NCI-H460 (cell line): ENCODE data around the gene MTPN. TPM values are rescaled to one million over a fixed set of nuclear protein-coding genes. Genes with fewer than 3 reads are reported as not detected.

Experiments
- DNase-seq: peaks from one replicate; pipeline ENCODE4 v3.0.0-alpha.2; 2016; ENCODE audit warnings: low read depth; ENCODE audit errors: extremely low read depth
- total RNA-seq: library from RNA; depleted of rRNA; stranded (reverse); fragments of >200 nt; shearing (Covaris generic); gene quantifications from 2 replicates; pipeline ENCODE4 v1.2.3, GENCODE V29; 2014

MTPN gene
- total RNA-seq, 1 experiment from 2014 or later = 176 TPM

DNA sequence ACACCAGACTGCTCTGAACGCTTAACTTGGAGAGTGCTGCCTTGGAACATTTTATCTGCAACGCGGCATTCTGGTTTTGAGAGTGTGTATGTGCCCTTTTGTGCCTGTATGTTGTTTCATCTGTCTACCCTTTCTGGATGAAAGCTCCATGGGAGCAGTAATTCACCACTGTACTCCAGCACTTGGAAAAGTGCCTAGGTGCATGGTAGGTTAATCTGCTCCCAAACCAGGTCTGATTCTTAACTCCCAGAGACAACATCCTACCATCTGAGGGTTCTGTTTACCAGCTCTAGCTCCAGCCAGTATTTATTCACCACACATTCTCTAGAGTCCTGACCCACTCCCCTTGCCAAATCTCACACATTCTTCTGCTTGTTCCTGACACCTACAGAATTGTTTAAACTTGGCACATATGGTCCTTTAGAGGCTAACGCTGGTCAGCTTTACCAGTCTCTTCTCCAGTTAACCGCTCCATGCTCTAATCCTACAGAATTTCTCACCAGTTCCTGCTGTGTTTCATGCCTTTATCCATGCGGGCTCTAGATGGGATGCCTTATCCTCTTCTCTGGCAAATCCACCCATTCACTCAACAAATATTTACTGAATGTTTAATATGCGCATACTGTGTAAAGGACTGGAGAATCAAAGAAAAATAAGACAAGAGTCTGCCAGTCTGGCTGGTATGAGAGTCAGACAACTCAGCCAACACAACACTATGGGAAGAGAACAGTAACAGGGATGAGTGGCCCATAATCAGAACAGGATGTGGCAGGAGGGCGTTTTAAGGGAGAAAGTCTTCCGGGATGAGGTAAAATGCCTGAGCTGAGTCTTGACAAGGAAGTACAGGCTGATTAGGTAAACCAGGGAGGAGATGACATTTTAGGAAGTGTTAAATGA, 46.3 kb downstream of the MTPN start:
- DNase-seq = no peak

DNA sequence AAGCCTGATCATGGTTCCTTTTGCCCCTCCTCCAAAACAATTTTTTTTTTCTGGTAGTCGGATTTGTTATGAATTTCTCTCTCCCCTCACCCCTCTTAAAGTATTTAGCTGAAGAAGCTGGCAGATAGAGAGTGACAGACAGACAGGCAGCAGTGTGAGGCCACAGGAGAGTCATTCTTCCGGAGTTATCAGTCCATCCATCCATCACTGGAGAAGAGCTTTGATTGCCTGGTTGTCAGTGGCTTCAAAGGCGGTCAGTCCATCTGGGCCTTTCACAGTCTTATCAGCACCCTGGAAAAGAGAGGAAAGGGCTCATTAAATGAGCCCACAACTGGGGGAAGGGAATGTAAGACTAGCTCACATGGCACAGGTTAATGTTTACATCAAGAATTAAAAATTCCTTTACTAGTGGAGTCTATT, 47.4 kb downstream of the MTPN start:
- no peak for DNase-seq

DNA sequence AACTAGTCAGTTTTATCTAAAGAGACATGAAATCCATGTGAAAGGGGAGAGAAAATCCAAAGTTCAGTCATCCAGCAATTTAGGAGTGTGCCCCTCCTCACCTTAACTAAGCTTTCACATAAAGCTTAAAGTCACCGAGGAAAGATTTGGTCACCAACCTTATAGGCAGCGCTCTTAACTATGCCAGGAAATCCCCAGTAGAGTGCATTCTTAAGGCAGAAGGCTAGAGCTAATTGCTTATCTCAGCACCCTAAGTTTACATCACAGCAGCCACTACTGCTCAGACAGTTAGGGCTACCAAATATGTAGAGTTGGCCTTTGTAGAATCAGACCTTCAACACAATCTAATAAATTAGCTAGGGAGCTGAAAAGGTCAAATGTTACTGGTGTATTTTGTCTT, 47.9 kb downstream of the MTPN start:
- DNase-seq = no peak

DNA sequence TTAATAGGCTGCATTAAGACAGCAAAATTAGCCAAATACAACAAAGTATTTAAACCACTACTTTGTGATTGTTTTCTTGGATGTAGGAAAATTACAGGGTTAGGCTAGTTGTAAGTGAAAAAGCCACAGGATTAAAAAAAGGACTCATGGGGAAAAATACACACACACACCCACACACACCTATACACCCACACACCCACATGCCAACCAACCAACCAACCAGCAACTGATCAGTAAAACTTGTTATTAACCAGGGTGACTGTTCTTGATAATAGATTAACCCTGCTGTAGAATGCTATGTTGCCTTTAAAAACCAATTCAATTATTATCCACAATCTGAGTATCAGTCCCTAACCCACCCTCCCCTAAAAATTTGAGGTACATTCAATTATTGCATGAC, 49.0 kb downstream of the MTPN start:
- no peak for DNase-seq

DNA sequence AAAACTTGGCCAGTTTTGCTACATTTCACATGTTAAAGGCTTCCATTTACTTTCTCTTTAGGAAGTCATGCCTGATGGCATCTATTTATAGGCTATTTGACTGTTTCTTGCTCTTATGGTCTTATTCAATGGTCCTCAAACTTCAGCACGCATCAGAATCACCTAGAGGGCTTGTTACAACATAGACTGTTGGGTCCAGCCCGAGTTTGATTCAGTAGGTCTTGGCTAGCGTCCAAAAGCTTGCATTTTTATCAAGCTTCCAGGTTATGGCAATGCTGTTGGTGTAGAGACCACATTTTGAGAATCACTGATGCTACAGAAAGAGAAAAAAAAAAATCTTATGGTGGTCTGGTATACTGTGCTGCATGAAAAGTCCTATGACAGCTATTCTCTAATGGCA, 51.9 kb downstream of the MTPN start:
- DNase-seq = no peak

DNA sequence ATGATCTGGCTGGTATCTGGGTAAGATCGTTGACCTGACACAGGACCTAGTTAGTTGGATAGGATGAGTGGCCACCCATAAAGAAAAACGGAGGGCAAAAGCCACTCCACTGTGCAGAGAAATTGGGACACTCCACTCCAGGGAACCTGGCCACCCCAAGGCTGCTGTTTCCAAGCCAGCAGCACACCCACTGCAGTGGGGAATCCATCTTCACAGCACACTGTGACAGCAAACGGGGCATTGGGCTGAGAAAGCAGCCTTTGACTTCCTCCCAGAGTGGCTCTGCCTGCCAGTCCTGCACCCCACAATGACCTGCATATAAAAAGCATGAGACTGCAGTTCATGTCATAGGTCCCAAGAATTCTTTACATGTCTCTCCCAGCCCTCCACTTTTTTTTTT, 52.9 kb downstream of the MTPN start:
- DNase-seq = no peak

DNA sequence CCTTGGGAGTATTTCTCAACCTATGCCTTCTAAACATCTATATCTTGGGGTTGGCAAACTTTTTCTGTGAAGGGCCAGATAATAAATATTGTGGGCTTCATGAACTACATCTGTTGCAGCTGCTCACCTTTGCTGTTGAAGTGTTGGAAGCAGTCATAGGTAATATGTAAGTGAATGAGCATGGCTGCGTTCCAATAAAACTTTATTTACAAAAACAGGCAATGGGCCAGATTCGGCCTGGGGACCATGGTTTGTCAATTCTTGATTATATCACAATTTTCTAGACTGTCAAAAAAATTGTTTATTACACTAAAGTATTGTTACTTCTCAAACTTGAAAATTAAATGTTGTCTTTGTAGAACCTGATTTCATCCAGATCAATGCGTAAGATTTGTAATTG, 54.9 kb downstream of the MTPN start:
- DNase-seq = no peak

DNA sequence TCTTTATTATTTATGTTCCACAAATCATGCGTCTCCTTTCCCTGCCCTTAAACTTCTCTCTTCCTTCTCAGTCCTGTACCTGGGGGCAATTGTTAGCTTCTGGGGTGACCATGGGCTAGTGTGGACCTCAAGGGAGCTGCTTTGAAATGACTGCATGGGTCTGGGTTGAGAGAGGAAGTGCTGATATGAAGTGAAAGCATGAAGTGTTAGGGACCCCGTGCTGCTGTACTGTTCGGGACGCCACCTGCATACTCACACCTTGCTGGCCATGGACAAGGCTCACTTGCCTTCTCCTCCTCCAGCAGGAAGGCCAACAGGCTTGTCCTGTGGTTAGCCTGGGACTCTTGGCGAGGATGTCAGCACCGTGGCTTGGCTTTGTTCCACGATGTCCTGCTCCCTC, 56.7 kb downstream of the MTPN start:
- no peak for DNase-seq

DNA sequence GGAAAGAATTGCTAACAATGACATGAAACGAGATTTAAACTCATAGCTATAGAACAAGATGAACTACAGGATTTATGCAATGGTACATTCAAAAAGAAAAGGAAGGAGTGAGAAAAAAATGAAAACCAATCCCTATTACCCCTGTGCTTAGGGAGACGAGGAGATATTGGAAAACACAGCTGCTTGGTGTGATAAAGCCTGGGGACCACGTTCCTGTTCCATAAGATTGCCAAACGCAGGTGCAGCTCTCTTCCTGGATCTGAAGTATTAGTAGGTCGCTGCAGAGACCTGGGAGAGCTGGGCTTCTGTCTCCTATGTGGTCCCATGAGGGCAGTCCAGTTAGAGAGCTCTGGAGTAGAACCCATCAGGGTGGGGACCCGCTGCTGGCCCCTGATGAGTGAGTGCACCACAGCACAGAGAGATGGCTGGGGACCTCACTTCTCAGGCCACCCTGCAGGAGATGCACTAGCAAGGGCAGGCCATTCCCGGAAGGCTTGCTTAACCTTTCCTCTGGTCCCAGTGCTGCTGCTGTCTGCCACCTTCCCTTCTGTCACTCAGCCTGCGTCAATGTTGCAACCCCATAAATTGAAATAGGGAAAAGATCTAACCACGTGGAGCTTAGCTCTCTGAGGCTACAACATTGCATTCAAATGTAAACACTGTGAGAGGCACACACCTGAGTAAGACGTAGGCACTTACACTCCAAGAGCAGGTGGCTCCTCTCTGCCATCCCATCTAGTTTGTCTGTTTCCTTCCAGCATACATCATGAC, 57.9 kb downstream of the MTPN start:
- no peak for DNase-seq

DNA sequence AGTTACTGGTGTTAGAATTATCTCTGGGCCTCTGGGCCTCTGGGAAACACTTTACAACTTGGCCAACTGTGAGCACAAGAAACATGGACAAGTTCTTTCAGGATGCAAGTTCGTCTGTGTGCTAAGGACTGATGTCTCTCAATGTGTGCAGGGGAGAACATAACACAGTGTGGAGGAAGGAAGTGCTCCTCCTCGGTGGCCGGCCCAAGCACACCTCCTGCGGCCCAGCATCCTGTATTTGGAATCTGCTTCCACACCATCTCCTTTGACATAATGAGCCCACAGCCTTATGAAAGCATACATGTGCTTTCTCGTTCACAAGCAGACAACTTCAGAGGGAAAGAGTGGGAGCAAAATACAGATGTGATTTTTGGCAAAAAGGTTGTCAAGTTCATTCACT, 59.0 kb downstream of the MTPN start:
- DNase-seq = no peak

DNA sequence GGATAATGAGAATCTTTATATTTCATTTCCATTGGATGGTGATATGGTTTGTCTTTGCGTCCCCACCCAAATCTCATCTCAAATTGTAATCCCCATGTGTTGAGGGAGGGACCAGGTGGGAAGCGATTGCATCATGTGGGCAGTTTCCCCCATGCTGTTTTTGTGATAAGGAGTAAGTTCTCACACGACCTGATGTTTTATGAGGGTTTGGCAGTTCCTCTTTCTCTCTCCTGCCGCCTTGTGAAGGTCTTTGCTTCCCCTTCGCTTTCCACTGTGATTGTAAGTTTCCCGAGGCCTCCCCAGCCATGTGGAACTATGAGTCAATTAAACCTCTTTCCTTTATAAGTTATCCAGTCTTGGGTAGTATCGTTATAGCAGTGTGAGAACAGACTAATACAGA, 59.4 kb downstream of the MTPN start:
- no peak for DNase-seq

DNA sequence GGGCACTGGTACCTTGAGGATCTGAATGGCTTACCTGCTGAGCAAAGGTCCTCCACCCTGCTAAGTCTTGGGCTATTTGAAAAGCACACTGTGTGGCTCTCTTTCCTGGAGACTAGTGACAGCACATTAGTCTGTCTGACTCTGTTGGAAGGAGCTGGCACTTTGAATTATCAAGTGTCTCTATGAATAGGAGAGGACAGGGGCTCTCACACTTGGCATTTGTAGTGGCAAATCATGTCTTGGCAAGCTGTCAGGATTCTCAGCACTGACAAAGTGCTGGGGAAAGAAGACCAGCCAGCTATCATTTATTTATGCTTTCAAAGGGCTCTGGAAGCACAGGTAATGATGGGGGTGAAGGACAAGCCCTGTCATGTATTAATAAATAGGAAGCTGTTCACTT, 62.8 kb downstream of the MTPN start:
- DNase-seq = no peak

DNA sequence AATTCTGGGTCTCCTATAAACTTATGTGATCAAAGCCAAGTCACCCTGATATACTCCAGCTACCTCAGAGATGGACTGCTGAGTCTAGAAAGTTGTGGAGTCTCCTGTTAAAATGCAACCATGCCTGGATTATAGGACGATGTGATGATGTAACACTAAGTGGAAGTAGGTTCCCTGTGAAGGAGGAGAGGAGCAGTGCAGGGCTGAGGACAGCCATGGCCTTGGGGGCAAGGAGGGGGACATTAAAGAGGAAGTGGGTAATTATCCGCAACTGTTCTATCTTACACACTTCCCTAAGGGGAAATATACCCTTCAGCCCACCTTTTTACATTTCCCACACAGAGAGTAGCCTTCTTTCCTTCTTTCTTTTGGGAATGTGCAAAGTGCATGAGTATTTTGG, 63.8 kb downstream of the MTPN start:
- no peak for DNase-seq

DNA sequence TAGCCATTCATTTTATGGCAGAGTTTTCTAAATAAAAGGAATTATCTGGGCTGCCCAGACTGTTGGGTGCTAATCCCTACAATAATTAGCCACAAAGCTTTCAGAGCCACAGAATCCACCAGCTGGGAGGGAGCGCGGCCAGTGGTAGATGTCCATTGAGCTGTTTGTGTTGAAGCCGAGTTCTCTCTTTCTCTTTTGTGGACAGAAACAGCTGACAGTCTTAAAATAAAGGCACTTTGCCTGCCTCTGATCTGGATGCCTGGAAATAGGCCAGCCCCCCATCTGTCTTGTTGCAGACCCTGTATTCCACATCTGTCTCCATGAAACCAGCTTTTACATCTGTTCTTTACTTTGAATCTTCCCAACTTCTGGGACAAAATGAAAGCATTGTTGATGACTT, 66.1 kb downstream of the MTPN start:
- no peak for DNase-seq

DNA sequence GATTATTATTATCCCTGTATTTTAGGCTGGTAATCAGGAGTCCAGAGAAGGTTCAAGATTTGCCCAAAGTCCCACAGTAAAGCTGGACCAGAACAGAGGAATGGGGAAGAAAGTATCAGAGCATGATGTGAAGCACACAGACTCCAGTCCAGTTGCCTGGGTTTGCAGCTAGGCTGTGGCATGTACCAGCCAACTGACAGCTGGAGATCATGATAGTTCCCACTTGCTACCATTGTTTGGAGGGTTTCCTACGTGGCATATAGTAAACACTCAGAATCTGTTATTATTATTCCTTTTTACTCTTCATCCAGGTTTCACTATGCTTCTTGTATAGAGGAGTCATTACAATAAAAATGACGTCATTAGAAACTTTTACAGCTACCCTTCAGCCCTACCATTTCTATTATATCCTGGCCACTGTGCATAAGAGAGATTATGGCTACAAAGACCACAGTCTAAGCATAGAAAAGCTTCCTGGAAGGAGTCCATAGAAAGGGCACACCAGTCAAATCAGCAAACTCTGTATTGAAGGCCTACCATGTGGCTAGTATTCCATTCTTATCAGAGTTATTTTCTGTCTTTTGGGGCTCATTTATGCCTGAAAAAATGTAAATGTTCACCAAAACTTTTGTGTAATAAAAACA, 66.6 kb downstream of the MTPN start:
- no peak for DNase-seq

DNA sequence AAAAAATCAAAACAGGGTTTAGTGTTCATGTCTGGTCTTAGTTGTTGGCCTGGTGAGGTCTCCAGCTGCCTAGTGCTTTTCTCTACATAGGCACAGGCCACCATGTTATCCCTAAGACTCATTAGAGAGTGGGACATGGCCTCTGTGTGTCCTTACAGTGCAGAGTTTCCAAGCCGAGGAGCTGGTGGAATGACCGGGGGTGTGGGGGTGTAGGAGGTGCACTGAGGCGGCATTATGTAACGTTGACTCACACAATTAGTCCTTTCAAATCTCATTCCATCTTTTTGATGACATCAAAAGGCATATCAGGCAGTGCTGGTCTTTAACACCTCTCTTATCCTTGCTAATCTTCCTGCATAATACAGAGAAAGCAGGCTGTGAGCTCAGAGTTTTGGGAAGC, 71.3 kb downstream of the MTPN start:
- DNase-seq = no peak

DNA sequence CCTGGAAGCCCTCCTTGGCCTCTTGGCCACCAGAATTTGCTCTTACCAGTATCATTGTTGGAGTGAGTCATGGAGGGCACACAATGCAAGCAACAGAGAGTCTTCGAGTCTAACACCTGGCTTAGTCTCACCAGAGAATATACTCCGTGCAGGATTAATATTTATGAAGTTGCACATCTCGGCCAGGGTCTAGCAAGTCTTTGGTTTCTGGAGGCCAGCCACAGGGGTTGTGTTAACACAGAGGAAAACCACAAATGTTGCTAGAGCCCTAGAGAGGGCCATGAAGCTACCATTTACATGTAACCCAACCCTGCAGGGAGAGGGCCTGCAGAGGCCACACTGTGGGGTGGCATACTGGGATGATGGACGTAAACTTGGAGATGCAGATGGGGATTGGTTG, 71.8 kb downstream of the MTPN start:
- DNase-seq = no peak

DNA sequence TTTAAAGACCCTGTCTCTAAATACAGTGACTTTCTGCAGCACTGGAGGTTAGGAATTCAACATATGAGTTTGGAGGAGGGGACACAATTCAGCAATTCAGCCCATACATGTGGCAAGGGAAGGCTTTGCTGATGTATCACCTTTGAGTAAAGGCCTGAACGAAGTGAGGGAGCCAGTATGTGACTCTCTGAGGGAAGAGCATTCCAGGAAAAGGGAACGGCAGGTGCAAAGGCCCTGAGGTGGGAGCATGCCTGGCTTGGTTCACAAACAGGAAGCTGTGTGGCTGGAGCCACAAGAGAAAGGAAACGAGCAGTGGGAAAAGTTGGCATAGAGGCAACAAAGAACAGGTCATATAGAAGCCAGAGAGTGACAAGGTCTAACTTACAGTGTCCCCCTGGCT, 72.9 kb downstream of the MTPN start:
- no peak for DNase-seq

DNA sequence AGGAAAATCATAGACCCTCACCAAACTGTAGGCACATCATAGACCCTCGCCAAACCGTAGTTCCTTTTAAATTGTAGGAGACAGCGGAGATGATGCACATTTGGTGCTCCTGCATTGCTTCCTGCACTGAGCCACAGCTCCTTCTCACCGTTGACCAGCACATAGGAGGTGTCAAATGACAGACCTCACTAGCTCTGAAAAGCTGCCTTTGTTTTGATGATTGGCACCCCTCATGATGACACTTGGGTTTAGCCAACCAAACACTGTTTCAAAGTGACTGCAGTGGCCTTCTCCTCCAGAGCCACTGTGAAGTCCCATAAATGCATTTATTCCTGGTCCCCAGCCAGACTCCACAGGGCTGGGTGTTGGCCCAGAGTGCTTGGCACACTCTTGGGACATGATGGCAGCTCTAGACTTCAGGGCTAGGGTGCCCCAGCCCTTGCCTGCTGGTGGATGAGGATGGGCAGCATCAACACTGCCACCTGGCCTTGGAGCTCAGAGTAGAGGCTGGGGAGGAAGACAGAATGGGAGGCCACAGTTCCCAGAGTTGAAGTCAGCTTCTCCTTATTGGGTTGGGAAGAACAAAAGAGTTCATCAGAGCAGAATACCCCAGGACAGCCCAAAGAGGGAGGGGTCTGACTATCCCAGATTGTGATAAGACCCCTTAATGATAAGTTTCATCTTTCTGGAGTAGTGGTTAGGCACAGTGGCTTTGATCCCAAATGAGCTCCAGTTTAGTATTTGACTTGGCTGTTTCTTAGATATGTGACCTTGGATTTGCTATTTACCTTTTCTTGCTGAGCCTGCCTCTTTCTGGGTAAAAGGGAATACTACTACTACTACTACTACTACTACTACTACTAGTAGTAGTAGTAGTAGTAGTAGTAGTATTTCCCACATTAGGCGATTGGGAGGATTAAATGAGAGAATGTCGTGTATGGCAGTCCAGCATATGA, 75.3 kb downstream of the MTPN start:
- DNase-seq = no peak

DNA sequence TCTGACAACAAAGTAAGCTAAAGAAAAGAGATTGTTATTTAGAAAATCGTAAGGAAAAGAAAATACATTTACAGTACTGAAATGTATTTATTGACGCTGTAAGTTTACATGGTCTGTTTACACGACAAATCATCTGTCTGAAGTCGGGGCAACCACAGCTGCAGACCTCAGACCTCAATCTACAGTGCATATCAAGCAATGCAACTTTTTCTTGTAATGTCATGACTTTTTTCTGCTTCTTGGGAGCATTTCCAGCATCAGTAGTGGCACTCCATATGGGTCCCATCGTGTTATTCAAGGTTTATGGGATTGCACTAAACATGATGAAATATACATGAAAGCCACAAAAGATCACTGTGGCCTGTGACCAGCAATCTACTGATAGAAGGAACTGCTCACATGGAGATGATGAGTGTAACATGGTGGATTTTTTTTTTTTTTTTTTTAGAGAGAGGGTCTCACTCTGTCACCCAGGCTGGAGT, 77.1 kb downstream of the MTPN start:
- DNase-seq = no peak
